Erythroblast (primary cell): Measurements from ENCODE around the gene MECR.
A peak's percentile ranks its signal among the peaks of the same experiment; 100 is the strongest.

Source experiments
- GATA1 ChIP-seq: IDR thresholded peaks from 2 replicates; pipeline ENCODE4 v1.6.1; 2011; ENCODE audit warnings: low read depth, mild to moderate bottlenecking, control low read depth, low read length, moderate library complexity
- POLR2A ChIP-seq: IDR thresholded peaks from 2 replicates; pipeline ENCODE4 v1.6.1; 2011; ENCODE audit warnings: mild to moderate bottlenecking, low read length

DNA sequence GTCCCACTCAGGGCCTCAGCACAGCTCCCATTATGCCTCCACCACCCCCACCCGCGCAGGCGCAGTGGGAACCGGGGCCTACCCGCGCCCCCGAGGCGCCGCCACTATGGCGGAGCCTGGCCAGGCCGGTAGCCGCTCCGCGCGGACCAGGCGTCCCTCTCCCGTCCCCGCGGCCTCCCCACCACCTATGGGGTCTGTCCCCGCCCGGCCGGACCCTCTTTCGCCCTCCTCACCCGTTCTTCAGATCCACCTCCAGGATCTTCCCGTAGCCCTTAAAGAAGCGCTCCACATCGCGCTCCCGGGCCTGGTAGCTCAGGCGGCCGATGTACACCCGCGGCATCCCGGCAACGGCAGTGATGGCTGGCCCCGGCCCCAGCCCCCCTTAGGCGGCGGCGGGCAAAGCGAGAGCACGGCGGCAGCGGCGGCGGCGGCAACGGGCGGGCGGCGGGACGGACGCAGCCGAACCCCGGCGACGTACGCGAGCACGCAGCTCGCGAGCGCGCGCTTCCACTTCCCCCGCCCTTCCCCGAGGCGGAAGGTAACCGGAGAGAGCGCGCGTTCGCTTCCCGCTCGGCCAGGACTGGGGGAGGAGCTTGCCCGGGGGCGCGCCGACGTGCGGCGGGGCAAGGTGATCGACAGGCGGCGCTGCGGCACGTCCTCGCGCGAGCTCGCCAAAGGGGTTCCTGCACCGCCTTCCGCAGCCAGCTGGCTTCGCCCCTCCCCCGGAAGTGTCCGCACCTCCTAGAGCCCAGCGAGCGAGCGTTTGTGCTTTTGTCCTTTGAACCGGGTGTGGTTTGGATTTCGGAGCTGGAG lies 49.1 kb downstream of the MECR start, which contains the start of gene SRSF4:
- TF ChIP-seq POLR2A (peak; percentile 81), GATA1 (no peak)
